Measurements from ENCODE around the gene FOXO3. TPM values are rescaled to one million over a fixed set of nuclear protein-coding genes. Genes with fewer than 3 reads are reported as not detected.

The FOXO3 gene
- total RNA-seq, 4 donors from 2014 or later = 34.3 to 61.1 (median 49.7) TPM

DNA sequence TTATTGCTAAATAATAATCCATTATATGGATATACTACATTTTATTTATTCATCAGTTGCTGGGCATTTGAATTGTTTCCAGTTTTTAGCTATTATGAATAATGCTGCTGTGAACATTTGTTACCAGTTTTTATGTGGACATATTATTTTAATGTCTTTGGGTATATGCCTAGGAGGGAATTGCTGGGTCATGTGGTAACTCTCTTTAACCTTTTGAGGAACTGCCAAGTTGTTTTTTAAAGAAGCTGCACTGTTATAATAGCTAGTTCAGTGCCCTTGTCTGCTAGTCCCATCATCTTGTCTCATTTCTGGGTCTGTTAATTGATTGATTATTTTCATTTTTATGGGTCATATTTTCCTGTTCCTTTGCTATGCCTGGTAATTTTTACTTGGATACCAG lies 56.3 kb downstream of the FOXO3 start:
- DNase-seq = no peak
- H3K4me3 ChIP-seq = no peak overlapping the region
- no peak for TF ChIP-seq POLR2A (IDR thresholded peaks at IDR 0.05)
- H3K27me3 ChIP-seq = no peaks in the 10 kb centered on the region
- no peak overlapping the region for H3K27ac ChIP-seq
- peaks cover 0 to 23% (median 6%) of the 10 kb centered on the region in 4 donors for H3K4me1 ChIP-seq
- no peaks in the 10 kb centered on the region for H3K36me3 ChIP-seq
- no peaks in the 10 kb centered on the region for H3K9me3 ChIP-seq

DNA sequence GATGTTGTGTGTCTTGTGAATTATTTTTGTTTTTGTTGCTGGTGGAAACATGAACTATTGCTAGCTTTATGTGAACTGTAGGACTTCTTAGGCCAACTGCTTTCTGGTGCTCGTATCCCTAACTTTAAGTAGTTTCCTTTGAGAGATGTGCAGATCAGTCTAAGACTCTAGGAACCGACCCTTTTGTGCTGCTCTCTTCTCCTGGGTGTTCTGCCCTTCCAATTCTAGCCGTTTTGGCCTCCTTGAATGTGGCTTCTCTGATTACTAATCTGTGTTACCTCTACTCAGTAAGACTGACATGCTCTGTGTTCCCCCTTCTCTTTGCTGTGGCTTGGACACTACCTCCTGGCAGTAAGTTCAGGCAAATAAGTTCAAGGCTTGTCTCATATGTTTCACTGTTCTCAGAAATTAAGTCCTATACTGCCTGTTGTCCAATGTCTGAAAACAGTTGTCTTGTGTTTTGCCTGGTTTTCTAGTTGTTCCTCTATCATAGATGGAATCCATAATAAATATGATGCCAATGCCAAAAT lies 58.0 kb downstream of the FOXO3 start:
- TF ChIP-seq, protein P1, sequence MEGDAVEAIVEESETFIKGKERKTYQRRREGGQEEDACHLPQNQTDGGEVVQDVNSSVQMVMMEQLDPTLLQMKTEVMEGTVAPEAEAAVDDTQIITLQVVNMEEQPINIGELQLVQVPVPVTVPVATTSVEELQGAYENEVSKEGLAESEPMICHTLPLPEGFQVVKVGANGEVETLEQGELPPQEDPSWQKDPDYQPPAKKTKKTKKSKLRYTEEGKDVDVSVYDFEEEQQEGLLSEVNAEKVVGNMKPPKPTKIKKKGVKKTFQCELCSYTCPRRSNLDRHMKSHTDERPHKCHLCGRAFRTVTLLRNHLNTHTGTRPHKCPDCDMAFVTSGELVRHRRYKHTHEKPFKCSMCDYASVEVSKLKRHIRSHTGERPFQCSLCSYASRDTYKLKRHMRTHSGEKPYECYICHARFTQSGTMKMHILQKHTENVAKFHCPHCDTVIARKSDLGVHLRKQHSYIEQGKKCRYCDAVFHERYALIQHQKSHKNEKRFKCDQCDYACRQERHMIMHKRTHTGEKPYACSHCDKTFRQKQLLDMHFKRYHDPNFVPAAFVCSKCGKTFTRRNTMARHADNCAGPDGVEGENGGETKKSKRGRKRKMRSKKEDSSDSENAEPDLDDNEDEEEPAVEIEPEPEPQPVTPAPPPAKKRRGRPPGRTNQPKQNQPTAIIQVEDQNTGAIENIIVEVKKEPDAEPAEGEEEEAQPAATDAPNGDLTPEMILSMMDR (IDR thresholded peaks at IDR 0.05) = no peak
- TF ChIP-seq POLR2A (IDR thresholded peaks at IDR 0.05) = no peak
- Histone ChIP-seq H3K27me3 (no peaks in the 10 kb centered on the region), H3K4me3 (no peak overlapping the region), H3K4me1 (peaks cover 0 to 37% (median 6%) of the 10 kb centered on the region in 4 donors), H3K9me3 (no peaks in the 10 kb centered on the region), H3K27ac (no peak overlapping the region), H3K36me3 (no peaks in the 10 kb centered on the region)
- no peak for DNase-seq

DNA sequence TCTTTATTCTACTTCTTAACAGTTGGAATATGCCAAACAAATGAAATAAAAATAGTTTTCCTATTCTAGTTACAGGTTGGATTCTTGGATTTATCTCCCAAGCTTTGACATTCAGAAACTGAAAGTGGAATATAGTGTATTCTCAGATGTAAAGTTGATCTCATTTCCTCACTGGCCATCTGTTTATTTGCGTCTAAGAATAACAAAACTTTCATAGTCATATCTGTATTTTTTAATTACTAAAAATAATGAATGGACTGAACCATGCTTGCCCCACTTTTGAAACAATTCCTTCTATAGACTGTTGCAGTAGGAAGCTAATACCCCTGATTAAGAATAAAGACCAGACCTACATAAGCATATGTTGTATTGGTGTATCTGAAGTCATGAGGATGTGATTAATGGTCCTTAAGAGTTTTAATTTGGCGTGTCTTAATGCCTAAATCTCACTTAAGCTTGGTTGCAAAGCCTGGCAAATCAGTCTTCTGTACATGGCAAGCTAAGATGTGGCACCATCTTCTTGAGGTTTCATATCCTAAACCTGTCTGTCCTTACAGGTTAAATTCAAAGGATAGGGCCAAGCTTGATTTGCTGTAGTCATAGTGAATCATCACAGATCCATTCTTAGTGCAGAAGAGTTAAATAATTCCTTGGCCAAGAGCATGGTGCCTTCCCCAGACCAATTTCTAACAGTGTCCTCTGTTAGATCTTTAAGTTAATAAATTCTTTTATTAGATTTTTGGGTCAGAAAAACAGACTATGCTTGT lies 58.9 kb downstream of the FOXO3 start:
- Histone ChIP-seq H3K27me3 (no peaks in the 10 kb centered on the region), H3K4me3 (no peak overlapping the region), H3K36me3 (no peaks in the 10 kb centered on the region), H3K4me1 (peaks cover 0 to 38% (median 6%) of the 10 kb centered on the region in 4 donors), H3K27ac (no peak overlapping the region), H3K9me3 (no peaks in the 10 kb centered on the region)
- no peak for DNase-seq
- no peak for TF ChIP-seq POLR2A (IDR thresholded peaks at IDR 0.05)
- TF ChIP-seq, protein P1 (IDR thresholded peaks at IDR 0.05) = no peak

DNA sequence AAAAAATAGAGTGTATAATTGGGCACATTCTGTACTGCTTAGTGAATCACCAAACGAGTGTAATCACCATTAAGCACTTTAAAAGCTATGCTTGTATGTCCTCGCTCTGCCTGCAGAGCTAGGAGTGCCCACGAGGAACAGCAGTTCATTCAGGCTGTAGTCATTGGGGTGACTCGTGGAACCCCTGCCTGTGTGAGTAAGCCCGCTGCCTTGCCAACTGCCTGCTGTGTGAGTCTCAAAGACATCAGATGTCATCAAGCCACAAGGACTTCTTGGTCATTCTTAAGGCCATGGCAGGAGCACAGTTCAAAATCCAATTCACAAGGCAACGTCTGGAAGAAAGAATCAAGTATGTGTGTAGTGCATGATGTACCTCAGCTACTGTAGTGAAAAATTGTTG lies 60.4 kb downstream of the FOXO3 start:
- H3K9me3 ChIP-seq = no peaks in the 10 kb centered on the region
- H3K27me3 ChIP-seq = no peaks in the 10 kb centered on the region
- no peak overlapping the region for H3K27ac ChIP-seq
- DNase-seq = peak in 1 of 3 donors; percentile 71
- no peak for TF ChIP-seq POLR2A (IDR thresholded peaks at IDR 0.05)
- TF ChIP-seq, protein P1 (IDR thresholded peaks at IDR 0.05) = no peak
- no peak overlapping the region for H3K4me3 ChIP-seq
- H3K36me3 ChIP-seq = no peaks in the 10 kb centered on the region
- peaks cover 0 to 38% (median 6%) of the 10 kb centered on the region in 4 donors for H3K4me1 ChIP-seq

DNA sequence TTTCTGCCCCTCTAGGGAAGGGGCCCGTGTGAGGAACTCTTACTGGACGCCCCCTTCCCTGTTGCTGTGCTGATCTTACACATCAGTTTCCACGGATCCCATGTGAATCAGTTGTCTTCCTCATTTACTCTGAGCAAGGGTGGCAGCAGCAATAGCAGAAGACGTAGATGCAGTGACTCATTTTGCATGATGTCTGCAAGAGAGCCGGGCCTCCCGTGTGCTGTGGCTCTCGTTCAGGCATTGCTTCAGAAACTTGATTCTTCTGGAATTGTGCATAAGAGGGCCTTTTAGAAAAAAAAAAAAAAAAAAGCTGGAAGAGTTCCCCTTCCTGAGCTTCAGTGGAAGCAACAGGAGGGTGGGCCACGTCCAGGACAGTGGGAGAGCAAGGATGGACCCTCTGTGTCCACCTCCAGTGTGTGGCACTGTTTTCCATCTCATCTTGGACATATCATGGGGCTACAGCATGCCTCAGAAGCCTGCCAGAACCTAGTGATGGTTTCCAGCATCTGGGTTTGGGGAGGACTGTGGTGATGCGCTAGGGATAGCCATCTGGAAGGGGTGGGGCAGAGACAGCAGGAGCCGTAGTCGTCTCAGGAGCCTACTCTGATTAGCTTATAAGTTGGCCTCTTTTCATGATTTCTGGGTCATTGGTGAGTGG lies 62.1 kb downstream of the FOXO3 start:
- peak overlapping the region in 2 of 4 donors; percentile 18 to 36 for H3K27ac ChIP-seq

More for the DNA sequence above, 62.1 kb downstream of the FOXO3 start:
- H3K4me3 ChIP-seq = no peak overlapping the region
- no peaks in the 10 kb centered on the region for H3K36me3 ChIP-seq
- no peak for TF ChIP-seq POLR2A (IDR thresholded peaks at IDR 0.05)
- TF ChIP-seq, protein P1 (IDR thresholded peaks at IDR 0.05) = no peak
- no peaks in the 10 kb centered on the region for H3K27me3 ChIP-seq
- H3K4me1 ChIP-seq = peaks cover 0 to 42% (median 8%) of the 10 kb centered on the region in 4 donors
- peak in 1 of 3 donors; percentile 62 for DNase-seq
- H3K9me3 ChIP-seq = no peaks in the 10 kb centered on the region
